ENCODE measurements around the gene KRT73.
A peak's percentile ranks its signal among the peaks of the same experiment; 100 is the strongest.
"Not testable (repeated sequence)": the region's sequence is repeated elsewhere in the genome, so short reads cannot be mapped to it uniquely, and the experiment has no call there.

KRT73 gene

DNA sequence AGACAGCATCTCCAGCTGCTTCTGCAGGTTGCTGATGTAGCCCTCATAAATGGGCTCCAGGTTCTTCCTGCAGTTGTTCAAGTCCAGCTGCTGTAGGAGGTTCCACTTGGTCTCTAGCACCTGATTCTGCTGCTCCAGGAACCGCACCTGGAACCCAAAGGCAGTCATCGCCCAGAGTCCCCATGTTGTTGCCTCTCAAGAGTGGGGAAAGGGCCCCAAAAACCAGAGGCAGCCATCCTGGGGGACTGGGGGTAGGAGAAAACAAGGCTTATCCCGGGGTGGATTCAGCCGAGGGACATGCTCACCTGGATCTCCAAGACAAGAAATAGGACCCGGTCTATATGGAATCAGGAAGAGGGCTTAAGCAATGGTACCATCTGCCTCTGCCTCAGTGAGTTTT, 19.4 kb downstream of the KRT73 start:
- DNase-seq: no peak

DNA sequence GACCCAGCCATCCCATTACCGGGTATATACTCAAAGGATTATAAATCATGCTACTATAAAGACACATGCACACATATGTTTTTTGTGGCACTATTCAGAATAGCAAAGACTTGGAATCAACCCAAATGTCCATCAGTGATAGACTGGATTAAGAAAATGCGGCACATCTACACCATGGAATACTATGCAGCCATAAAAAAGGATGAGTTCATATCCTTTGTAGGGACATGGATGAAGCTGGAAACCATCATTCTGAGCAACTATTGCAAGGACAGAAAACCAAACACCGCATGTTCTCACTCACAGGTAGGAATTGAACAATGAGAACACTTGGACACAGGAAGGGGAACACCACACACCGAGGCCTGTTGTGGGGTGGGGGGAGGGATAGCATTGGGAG, 24.1 kb downstream of the KRT73 start:
- not testable (repeated sequence) for DNase-seq

DNA sequence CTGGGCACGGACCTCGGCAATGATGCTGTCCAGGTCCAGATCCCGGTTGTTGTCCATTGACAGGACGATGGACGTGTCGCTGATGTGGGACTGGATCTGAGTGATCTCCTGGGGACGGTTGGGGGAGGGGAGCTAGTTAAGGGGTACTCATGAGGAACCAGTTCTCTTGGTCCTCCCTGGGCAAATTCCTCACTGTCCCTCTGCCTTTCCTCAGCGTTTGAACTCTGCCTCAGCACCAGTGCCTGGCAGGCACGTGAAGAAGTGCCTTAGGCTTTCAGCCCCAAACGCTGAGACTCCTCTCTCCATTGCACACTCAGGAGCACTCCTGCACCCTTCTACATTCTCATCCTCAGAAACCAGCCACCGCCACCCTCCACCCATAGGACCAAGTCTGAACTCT, 26.8 kb downstream of the KRT73 start:
- no peak for DNase-seq

DNA sequence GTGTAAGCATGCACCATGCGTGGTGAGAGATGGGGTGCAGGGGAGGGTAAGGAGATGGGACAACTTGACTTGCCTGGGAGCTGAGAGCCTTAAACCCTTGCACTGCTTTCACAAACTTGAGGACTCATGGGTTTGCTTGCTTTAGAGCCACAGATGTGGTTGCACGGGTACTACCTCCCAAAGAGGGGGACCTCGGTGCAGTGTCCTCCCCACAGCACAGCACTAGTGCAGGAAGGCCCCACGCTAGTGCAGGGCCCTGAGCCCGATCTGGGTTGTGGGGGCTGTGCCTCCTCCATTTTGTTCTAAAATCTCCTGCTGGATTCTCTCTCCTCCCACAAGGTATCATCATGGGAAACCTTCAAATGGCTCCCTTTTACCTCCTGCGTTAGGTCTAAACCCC, 28.3 kb downstream of the KRT73 start:
- no peak for DNase-seq

DNA sequence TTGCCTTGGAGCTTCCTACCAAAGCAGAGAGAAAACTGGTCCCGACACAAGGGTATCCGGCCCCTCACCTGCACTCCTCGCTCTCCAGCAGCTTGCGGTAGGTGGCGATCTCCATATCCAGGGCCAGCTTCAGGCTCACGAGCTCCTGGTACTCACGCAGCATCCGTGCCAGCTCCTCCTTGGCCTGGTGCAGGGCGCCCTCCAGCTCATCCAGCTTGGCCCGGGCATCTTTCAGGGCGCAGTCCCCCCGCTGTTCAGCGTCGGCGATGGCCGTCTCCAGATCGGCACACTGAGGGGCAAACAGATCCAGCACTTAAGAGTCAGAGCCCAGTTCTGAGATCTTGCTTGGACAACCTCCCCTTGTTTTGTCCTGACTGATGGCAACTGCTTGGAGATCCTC, 30.8 kb downstream of the KRT73 start:
- DNase-seq: no peak

DNA sequence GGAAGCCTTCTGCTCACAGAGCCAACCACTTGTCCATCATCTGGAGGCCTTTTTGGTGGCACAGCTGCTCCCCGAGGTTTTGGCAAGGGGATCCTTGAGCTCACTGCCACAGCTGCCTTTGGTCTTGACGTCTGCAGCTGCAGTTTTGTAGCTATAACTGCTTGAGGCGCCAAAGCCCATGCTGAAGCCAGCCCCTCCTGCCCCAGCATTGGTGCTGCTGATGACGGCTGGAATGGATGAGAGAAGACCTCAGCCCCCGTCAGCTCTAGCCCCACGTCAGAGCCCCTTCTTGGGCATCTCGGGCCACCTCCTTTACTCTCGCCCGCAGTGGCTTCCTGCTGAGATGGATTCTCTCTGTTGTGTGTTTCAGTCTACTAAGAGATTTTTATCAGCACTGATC, 32.4 kb downstream of the KRT73 start:
- no peak for DNase-seq

DNA sequence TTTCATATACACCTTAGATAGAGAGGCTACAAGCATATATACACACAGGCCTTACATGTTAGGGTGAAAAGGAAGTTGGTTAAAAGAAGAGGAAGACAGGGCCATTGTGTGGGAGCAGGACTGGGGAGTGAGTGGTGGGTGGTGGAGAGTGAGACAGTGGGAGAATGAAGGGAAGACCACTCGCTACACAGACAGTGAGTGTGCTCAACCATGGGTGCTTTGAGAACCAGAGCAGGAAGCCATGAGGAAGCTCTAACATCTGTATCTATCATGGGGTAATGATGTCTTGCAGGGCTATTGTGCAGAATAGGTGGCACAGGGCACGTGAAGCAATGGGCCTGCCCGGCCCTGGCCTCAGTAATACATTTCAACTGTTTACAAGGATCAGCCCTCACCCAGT, 33.3 kb downstream of the KRT73 start:
- DNase-seq: no peak

DNA sequence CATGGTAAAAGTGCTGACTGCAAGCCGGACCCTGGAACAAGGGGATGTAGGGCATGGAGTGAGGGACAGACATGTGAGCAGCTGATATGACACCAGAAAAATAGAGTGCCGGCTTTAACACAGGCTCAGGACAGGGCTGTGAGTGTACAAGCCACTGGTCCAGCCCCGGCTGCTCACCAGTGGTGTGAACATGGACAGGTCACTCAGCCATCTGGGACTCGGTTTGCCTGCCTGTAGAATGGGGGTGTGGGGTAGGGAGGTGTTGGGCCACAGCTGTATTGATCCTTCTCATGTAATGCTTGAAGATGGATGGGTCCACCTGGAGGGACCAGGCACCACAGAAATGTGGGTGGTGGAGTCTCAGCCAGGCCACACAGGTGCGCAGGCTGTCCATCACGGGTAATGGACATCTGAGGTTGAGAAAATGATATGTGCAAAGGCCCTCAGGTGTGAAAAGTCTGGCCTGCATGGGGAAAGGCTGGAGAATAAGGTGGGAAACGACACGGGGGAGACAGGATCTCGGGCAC, 34.1 kb downstream of the KRT73 start:
- DNase-seq: no peak

DNA sequence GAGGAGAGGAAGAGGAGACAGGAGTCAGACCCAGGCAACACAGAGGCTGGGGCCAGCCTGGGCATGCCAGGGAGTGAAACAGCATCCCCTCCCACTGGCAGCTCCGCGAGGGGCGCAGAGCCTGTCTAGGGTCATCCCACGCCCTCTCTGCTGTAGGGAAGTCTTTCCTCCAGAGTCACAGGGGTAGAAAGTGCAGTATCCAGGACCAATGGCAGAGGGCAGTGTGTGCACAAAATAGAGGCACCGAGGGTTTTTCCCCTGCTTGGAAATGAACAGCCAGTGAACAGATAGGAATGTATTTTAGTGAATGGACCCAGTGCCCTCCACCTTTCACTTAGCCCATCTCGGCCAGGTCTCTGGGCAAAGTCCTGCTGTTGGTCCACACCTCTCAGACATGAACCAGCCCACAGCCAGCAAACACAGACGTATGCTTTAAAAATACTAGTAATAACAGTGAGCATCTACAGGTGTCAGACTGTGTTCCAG, 35.3 kb downstream of the KRT73 start:
- peak; percentile 26 for DNase-seq

DNA sequence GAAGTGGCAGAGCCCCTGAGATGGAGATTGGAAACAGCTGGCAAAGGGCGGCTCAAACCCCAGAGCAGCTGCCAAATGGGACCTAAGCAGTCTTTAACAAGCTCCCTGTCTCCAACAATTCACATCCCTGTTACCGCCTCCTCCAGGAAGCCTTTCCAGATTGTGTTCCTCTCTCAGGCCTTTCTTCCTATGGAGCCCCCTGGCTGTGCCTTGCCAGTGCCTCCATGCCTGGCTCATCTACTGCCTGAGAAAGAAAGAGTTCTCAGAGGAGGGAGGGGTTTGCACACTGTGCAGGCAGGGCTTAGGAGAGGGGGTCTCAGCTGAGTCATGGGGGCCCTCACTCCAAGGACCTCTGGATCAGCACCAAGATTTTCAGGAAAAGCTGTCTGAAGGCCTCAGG, 35.9 kb downstream of the KRT73 start:
- no peak for DNase-seq

DNA sequence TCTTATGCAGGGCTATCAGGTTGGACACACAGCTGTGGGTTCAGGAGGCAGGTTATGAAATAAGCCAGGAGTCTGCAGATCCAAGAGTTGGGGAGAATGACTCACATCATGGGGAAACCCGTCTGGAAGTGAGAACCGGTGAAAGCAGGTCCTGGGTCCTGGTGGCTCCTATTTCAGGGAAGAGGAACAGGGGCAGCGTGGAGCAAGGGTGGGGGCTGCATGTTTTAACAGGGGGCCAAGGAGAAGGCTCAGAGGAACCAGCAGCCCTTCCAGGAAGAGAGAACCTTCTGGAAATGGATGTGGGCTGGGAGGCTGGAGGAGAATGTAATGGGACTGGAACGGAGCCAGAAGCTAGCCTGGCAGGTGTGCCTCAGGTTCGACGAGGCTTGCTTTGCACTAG, 36.9 kb downstream of the KRT73 start:
- DNase-seq: no peak

DNA sequence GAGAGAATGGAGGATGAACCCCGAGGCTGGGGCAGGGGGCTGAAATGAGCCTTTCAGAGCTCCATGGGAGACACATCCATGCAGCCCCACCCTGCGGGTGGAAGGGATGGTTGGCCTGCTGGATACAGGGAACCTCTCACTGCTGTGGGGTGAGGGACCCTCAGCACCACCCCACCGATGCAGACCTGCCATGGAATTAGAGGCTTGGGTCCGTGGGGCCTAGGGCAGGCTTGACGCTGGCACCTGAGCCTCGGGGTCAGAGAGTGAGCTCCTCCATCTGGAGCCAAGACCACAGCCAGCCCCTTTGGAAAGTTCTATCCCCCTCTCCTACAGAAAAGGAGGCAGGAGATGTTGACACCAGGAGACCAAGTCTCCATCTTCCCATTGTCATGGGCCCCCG, 37.3 kb downstream of the KRT73 start:
- no peak for DNase-seq

DNA sequence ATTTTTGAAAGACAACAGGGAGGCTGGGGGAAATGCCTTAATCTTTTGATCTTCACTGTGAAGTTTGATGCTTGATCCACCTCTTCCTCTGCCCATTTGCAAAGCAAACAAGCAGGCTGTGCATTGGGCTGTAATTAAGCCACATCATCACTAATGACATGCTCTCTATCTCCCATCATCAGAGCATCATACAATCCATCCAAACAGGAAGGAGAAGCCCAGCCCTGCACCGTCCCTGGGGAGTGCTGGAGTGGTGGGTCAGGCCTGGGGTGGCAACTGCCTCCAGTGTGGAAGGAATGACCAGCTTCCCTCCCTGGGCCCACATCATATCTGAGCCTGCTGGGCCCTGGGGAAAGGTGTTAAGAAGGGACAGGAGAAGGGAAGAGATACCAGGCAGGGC, 37.9 kb downstream of the KRT73 start:
- no peak for DNase-seq

DNA sequence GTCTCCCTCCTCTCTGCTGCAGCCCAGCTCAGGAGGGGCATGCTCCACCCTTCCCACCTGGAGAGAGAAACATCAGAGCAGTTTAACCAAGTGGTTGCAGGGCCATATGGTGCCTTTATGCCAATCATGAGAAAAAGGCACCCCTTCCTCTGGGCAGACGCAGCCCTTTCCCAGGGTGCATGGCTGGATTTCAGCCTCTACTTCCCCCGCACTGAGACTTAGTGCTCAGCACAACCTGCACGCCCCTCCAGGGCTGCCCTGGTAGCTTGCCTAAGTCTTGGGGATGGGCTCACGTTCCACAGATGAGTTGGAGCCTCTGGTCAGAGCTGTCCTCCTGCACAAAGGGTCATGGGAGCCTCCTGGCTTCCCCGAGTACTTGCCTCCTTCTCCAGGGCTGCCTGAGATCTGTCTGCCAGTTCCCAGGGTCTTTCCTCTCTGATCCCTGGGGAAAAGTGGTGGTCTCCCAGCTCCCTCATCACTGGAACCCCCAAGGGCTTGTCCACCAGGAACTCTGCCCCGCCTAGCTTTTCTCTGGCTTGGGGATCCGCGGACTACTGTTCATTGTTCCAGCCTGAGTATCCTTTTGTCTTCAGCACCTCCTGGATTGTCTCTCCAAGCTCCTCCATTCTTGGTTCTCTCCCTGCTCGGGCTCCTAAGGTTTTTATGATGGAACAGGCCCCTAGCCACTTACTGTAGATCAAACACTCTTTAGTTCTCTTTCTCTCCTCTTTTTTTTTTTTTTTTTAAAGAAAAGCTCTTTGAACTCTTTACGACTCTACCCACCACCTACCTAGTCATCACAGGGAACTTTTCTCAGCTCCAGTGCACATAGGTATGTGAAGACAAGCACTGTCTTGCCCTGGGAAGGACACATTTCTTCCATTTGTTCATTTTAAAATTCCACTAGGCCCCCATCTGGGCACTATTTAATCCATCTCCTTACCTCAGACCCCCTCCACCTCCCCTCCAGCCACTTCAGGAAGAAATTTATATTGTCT, 38.6 kb downstream of the KRT73 start:
- no peak for DNase-seq

DNA sequence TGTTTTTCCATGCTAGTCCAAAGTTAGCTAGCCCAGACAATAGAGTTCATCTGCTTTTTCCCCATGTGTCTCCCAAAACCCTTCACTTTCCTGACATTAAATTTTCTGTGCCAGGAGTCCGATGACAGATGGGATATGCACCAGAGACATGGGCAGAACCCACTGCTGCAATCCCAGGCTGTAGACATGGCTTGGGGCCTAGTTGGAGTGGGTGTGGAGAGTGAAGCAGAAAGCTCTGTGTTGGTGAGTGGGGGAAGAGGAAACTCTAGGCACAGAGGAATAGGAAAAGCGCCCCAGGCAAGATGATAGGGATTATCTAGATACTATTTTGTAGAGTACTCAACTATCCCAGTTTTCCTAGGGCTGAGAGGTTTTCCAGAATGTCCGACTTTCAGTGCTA, 39.9 kb downstream of the KRT73 start:
- no peak for DNase-seq

DNA sequence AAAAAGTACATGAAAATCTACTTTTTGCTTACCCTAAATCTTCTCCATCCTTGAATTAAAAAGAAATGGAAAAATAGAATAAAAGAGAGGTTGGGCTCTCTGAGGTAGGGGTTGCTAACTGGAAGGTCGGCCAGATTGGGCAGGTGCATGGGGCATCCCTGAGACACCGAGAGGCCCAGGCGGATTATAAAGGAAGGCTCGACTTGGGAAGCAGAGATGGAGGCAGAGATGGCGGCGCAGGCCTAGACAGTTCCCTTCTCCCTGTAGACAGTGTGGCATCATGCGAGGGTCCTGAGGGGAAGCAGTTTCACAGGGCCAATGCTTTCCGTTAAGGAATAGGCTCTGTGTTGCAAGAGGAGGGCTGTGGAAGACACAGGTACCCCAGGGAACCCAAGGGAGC, 41.0 kb downstream of the KRT73 start:
- DNase-seq: no peak

DNA sequence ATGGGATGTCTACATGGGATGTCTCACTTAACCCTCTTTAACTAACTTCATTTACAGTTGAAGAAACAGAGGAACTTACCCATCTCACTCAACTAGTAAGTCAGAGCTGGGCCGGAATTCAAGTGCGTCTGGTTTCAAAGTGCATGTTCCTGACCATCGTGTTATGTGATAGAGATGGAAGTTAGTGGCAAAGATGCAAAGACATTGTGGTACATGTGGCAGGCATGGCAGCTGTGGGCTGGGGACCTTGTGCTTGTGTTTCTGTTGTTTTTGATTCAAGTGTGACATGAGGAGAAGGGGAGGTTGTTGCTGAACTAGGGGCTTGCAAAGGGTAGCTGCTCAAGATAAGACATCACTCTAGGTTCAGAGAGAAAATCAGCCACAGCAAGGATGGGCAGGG, 42.4 kb downstream of the KRT73 start:
- DNase-seq: no peak

DNA sequence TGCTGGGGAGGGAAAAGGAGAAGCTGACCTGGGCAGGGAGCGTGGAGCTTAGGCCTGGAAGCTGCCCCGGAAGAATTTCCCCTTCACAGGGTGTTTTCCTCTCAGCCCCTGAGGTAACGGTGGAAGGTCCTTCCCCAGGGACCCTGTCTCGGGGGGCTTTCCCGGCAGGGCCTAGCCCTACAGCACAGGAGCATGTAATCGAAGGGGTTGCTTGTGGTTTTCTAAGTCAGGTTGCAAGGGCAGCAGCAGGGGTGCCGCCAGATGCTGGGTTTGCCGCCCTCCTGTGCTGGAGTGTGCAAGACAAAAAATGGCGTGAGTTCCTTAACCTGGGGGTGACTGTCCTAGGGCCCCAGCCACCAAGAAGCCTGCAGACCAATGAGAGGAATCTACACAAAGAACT, 43.1 kb downstream of the KRT73 start:
- no peak for DNase-seq

DNA sequence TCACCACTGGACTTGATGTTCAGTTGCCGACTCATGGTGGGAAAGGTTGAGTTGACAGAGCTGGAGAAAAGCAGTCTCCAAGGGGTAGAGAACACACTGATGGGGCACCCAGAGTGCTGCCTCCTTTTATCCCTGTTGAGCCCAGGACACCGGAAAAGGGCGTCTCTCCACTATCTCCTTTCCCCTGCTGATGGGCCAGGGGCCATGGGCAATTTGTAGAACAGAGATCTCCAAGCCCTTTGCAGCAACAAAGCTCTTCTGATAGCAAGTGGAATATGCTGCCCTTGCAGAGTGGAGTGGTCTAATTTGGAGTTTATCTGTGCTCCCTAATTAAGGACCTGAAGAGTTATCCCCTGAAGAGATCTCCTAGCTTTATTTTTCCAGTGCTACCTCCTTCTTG, 44.6 kb downstream of the KRT73 start, which contains the start of gene KRT74:
Gene KRT74, minus strand, starts transcription at position 101 of the 400 bp plus-strand sequence. Its CDS starts 66 bp downstream, at position 35.
- no peak for DNase-seq

DNA sequence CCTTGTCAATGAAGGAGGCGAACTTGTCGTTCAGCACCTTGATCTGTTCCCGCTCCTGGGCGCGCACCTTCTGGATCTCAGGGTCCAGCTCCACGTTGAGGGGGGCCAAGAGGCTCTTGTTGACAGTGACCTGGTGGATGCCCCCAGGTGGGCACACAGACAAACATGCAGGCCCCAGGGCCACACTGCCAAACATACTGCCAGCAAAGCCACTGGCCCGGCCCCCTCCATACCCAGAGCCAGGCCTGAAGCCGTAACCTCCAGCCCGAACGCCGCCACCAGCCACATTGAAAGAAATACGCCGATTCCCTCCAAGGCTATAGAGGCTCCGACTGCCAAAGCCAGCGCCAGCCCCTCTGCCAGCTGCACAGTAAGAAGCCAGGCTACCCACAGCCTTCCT, 45.1 kb downstream of the KRT73 start:
- no peak for DNase-seq

DNA sequence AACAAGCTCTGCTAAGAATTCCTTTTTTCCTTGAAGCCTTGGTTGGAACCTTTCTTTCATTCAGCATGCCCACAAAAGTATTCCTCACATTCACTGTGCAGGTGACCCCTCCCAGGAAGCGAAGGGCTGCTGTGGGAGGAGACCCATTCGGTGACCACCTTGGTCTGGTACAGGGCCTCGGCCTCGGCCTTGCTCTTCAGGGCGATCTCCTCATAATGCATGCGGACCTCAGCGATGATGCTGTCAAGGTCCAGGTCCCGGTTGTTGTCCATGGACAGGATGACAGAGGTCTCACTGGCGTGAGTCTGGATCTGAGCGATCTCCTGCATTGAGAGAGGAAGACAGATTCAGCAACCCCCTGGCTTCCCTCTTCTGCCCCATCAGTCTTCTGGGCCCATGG, 47.8 kb downstream of the KRT73 start:
- DNase-seq: no peak

DNA sequence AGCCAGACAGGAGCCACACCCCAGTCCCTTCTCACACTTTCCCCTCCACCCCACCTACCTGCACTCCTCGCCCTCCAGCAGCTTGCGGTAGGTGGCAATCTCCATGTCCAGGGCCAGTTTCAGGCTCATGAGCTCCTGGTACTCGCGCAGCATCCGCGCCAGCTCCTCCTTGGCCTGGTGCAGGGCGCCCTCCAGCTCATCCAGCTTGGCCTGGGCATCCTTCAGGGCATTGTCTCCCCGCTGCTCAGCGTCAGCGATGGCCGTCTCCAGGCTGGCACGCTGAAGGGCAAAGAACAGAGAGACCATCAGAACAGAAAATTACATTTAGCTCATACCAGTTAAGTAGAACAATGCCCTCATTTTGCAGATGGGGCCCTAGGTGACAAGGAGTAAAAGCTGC, 50.2 kb downstream of the KRT73 start:
- DNase-seq: no peak

DNA sequence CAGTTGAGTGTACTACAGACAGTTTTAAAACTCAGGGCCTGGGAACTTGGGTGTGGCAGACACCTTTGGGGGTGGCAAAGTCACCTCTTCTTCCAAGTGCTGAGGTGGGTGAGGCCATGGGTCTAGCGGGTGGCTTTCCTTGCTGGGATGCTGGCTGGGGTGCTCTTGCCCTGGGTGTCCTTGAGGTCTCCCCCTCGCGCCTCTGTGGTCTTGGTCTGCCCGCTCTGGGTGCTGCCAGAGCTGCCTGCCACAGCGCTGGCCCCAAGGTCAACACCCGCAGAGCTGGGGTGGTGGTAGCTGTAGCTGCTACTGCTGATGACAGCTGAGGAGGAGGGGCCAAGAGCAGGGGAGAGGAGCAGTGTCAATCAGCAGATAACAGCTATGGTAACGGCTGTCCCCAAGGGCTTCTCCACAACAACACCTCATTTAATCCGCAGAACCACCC, 51.5 kb downstream of the KRT73 start:
- DNase-seq: peak; percentile 75

DNA sequence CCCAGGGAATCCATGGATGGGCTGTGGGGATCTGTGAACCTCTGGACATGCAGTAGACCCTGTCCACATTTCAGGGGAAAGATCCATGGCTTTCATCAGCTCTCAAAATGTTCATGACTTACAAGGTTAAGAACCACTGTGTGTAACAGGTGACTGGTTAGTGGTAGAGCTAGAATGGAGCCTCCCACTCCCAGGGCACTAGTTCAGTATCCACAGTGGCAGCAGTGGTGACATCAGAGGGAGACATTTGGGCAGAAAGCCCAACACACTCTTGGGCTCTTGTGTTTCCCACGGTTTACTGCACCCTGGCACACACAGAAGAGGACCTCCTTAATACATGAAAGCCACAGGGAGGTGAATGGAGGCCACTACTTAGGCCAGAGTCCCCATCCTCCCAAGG, 53.8 kb downstream of the KRT73 start:
- no peak for DNase-seq

Data from NK-92 treated with Interleukin-12 subunit alpha and Interleukin-12 subunit beta, amount 100 ng/mL, for 24 hours (cell line).